ENCODE measurements around the gene MYO1H.

DNA sequence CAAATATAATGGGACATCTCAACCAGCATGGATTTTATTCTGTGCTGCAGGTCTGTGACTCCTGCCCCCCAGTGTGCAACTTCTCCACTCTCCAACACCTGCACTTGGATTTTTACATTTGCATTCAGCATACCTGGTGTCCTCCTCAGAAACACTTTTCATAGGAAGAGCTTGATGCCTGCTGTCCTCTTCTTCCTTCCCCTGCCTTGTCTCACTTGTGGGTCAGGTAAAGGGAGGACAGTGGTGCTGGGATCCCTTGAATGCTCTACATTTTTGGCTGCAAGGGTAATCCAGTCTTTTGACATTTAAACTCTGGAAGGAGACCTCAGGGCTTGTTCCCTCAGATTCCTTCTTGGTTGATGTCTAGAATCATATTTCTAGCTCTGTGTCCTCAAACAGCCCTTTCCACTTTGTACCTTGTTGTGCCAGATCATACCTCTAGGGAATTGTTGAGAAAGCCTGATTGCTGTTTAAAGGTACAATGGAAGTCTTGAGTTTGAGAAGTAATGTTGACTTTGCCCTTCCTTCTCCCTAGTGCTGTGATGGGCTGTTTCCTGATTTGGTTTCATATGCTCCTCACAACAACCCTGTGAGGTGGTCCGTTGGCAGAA, 142.4 kb downstream of the MYO1H start:
- TF ChIP-seq, protein P1, sequence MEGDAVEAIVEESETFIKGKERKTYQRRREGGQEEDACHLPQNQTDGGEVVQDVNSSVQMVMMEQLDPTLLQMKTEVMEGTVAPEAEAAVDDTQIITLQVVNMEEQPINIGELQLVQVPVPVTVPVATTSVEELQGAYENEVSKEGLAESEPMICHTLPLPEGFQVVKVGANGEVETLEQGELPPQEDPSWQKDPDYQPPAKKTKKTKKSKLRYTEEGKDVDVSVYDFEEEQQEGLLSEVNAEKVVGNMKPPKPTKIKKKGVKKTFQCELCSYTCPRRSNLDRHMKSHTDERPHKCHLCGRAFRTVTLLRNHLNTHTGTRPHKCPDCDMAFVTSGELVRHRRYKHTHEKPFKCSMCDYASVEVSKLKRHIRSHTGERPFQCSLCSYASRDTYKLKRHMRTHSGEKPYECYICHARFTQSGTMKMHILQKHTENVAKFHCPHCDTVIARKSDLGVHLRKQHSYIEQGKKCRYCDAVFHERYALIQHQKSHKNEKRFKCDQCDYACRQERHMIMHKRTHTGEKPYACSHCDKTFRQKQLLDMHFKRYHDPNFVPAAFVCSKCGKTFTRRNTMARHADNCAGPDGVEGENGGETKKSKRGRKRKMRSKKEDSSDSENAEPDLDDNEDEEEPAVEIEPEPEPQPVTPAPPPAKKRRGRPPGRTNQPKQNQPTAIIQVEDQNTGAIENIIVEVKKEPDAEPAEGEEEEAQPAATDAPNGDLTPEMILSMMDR (IDR thresholded peaks at IDR 0.05), result no peak
- TF ChIP-seq EP300 (IDR thresholded peaks at IDR 0.05; ENCODE audit: low read depth) (no peak), POLR2AphosphoS5 (IDR thresholded peaks at IDR 0.05) (no peak), POLR2A (IDR thresholded peaks at IDR 0.05) (no peak)
